ENCODE measurements around the gene STXBP3.

GRCh38 chr1:108845446-108845845 lies 99.0 kb downstream of the STXBP3 start:
- TF ChIP-seq, protein P1, sequence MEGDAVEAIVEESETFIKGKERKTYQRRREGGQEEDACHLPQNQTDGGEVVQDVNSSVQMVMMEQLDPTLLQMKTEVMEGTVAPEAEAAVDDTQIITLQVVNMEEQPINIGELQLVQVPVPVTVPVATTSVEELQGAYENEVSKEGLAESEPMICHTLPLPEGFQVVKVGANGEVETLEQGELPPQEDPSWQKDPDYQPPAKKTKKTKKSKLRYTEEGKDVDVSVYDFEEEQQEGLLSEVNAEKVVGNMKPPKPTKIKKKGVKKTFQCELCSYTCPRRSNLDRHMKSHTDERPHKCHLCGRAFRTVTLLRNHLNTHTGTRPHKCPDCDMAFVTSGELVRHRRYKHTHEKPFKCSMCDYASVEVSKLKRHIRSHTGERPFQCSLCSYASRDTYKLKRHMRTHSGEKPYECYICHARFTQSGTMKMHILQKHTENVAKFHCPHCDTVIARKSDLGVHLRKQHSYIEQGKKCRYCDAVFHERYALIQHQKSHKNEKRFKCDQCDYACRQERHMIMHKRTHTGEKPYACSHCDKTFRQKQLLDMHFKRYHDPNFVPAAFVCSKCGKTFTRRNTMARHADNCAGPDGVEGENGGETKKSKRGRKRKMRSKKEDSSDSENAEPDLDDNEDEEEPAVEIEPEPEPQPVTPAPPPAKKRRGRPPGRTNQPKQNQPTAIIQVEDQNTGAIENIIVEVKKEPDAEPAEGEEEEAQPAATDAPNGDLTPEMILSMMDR (IDR thresholded peaks at IDR 0.05; ENCODE audit: poor library complexity) = no peak
- no peak for TF ChIP-seq EZH2phosphoT487 (IDR thresholded peaks at IDR 0.05; ENCODE audit: low read depth, severe bottlenecking, unreplicated experiment)

Data from hepatocyte (in vitro differentiated cells).